GM18498 (cell line): ENCODE data around the gene GRXCR2.
"Not testable (repeated sequence)": the region's sequence is repeated elsewhere in the genome, so short reads cannot be mapped to it uniquely, and the experiment has no call there.

Experiments
- ATAC-seq: cut with Tn5 transposase; IDR thresholded peaks from one replicate; pipeline ENCODE4 v1.9.1; 2021; ENCODE audit warnings: mild to moderate bottlenecking, moderate library complexity; ENCODE audit not compliant: unreplicated experiment

Gene GRXCR2

GRCh38 chr5:145887976-145888574, 15.3 kb upstream of the GRXCR2 start:
- peak; percentile 65 for ATAC-seq

GRCh38 chr5:145887217-145887616, 14.4 kb upstream of the GRXCR2 start:
- ATAC-seq, result no peak

GRCh38 chr5:145874765-145875164, 2.0 kb upstream of the GRXCR2 start:
- ATAC-seq, result no peak

- ATAC-seq, result no peak
Measured at GRCh38 chr5:145872486-145872885, 328 bp downstream of the GRXCR2 start.

GRCh38 chr5:145869753-145870152, 3.1 kb downstream of the GRXCR2 start:
- no peak for ATAC-seq

GRCh38 chr5:145867806-145868205, 5.0 kb downstream of the GRXCR2 start:
- no peak for ATAC-seq

- not testable (repeated sequence) for ATAC-seq
Measured at GRCh38 chr5:145864432-145864831, 8.4 kb downstream of the GRXCR2 start.

- ATAC-seq, result no peak
Measured at GRCh38 chr5:145863003-145863402, 9.8 kb downstream of the GRXCR2 start.

GRCh38 chr5:145859897-145860296, 12.9 kb downstream of the GRXCR2 start:
- ATAC-seq, result no peak

- no peak for ATAC-seq
Measured at GRCh38 chr5:145859453-145859852, 13.4 kb downstream of the GRXCR2 start.

GRCh38 chr5:145858959-145859358, 13.9 kb downstream of the GRXCR2 start:
- no peak for ATAC-seq

- no peak for ATAC-seq
Measured at GRCh38 chr5:145856285-145856818, 16.5 kb downstream of the GRXCR2 start.

GRCh38 chr5:145855763-145856267, 17.0 kb downstream of the GRXCR2 start:
- no peak for ATAC-seq

GRCh38 chr5:145854651-145855258, 18.1 kb downstream of the GRXCR2 start:
- no peak for ATAC-seq

GRCh38 chr5:145853781-145854376, 18.9 kb downstream of the GRXCR2 start:
- ATAC-seq, result no peak

- ATAC-seq, result no peak
Measured at GRCh38 chr5:145852990-145853389, 19.8 kb downstream of the GRXCR2 start.

GRCh38 chr5:145848854-145849253, 24.0 kb downstream of the GRXCR2 start:
- no peak for ATAC-seq

- no peak for ATAC-seq
Measured at GRCh38 chr5:145847499-145848497, 25.0 kb downstream of the GRXCR2 start.

GRCh38 chr5:145846081-145846480, 26.7 kb downstream of the GRXCR2 start:
- no peak for ATAC-seq

GRCh38 chr5:145841299-145841698, 31.5 kb downstream of the GRXCR2 start:
- ATAC-seq, result no peak
